Measurements from ENCODE around the gene HPSE2. TPM values are rescaled to one million over a fixed set of nuclear protein-coding genes. Genes with fewer than 3 reads are reported as not detected.

The HPSE2 gene
- total RNA-seq, 2 donors from 2014 or later: 1.0 to 1.8 TPM

DNA sequence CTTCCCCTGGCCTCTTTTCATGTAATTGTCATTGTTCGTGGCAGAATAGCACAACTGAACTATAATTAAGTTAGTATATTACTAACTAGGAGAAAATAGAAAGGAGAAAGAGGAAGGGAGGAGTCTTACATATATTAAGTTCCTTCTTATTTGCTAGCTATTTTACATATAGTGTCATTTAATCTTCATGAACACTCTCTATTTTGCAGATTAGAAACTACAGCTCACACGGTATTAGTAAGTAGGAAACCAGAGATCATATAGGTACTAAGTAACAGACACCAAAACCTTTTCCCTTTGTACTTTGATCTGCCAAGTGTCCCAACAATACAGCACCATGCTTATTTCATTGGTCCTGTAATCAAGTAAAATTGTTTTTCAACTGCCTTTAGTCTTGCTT, 586.5 kb downstream of the HPSE2 start:
- no peaks in the 10 kb centered on the region for H3K36me3 ChIP-seq
- no peaks in the 10 kb centered on the region for H3K9me3 ChIP-seq
- no peaks in the 10 kb centered on the region for H3K27me3 ChIP-seq
- H3K9ac ChIP-seq (ENCODE audit: low read depth in 2 of 2, low read length in 2 of 2): no peak overlapping the region
- no peak for DNase-seq
- intact Hi-C loops (cut with DNase I): no loop called here
- no peak overlapping the region for H3K4me3 ChIP-seq
- TF ChIP-seq, protein P1, sequence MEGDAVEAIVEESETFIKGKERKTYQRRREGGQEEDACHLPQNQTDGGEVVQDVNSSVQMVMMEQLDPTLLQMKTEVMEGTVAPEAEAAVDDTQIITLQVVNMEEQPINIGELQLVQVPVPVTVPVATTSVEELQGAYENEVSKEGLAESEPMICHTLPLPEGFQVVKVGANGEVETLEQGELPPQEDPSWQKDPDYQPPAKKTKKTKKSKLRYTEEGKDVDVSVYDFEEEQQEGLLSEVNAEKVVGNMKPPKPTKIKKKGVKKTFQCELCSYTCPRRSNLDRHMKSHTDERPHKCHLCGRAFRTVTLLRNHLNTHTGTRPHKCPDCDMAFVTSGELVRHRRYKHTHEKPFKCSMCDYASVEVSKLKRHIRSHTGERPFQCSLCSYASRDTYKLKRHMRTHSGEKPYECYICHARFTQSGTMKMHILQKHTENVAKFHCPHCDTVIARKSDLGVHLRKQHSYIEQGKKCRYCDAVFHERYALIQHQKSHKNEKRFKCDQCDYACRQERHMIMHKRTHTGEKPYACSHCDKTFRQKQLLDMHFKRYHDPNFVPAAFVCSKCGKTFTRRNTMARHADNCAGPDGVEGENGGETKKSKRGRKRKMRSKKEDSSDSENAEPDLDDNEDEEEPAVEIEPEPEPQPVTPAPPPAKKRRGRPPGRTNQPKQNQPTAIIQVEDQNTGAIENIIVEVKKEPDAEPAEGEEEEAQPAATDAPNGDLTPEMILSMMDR (IDR thresholded peaks at IDR 0.05): no peak
- H3K27ac ChIP-seq: no peak overlapping the region
- H3K4me1 ChIP-seq: no peaks in the 10 kb centered on the region

DNA sequence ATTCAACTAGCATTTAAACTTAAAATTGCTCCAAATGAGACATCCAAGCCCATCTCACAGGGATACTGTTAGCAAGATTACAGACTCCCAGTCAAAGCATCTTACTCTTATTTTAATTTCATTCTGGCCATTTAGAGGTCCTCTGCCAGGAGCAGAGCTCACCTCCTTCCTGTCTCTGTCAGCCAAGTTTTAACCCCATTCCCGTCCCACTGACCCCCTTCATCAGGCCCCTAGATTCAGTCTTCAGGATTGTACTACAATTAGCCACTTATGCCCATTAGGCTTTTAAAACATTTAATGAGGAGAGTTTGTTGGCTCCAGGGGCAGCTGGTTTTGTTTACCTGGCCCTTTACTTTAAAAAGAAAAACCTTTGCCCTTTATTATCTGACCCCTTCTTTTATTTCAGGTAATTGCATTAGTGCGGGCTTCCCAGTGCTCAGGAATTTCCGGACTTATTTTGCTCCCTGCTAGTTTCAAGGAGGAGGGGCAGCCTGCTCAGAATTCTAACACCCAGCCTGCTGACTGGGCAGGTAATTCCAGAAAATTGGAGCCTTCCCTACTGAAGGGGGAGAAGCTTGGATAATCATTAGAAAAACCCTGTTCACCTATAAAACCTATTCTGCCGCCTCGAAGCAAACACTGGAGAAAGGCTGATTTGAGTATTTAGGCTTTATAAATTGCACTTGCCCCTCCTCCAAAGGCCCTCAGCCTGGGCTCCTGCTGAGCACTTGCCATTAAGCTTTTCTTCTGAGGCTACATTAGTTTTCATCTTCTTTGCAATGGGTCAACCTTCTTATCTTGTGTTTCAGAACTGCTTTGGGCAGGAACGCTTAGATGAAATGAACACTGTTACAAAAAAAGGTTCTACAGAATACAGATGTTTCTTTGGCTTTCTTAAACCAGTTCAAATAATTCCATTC, 588.4 kb downstream of the HPSE2 start:
- Histone ChIP-seq H3K27me3 (no peaks in the 10 kb centered on the region), H3K4me1 (no peaks in the 10 kb centered on the region), H3K27ac (no peak overlapping the region), H3K9ac (ENCODE audit: low read depth in 2 of 2, low read length in 2 of 2) (no peak overlapping the region), H3K4me3 (no peak overlapping the region), H3K36me3 (no peaks in the 10 kb centered on the region), H3K9me3 (no peaks in the 10 kb centered on the region)
- DNase-seq: no peak
- intact Hi-C loops (cut with DNase I): no loop called here
- TF ChIP-seq, protein P1 (IDR thresholded peaks at IDR 0.05): no peak

DNA sequence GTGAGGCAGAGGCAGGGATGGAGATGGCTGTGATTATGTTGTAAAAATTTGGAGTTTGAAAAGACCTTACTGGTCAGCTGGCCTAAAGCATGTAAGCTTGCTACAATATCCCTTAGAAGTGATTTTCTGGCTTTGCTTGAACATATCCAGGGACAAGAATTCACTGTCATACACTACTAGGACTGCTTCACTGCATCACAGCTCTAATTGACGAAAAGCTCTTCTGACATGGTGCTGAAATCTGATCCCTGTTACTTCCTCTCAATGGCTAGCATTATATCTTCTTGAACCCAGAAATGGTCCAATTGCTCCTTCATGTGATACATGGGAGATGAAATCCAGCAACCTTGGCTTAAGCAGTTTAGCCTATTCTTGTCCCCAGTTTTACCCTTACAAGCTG, 591.2 kb downstream of the HPSE2 start:
- Histone ChIP-seq H3K27ac (no peak overlapping the region), H3K4me3 (no peak overlapping the region), H3K9ac (ENCODE audit: low read depth in 2 of 2, low read length in 2 of 2) (no peak overlapping the region), H3K27me3 (no peaks in the 10 kb centered on the region), H3K36me3 (no peaks in the 10 kb centered on the region), H3K4me1 (no peaks in the 10 kb centered on the region), H3K9me3 (no peaks in the 10 kb centered on the region)
- TF ChIP-seq, protein P1 (IDR thresholded peaks at IDR 0.05): no peak
- intact Hi-C loops (cut with DNase I): no loop called here
- no peak for DNase-seq

DNA sequence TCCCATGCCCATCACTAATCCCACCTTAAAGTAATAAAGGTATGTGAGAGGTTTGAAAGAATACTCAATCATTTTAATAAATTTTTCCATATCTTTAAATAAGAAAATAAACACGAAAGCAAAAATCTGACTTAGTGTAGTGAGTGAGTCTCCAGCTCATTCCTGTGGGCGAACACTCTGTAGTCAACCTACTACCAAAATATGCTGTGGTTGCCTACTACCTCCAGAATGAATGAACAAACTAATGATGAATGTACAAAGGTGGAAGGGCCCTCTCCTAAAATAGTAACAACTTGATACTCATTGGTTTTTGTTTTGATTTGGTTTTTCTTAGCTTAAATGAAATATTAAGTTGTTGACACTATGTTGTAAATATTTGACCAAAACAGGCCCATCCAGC, 593.4 kb downstream of the HPSE2 start:
- intact Hi-C loops (cut with DNase I): no loop called here
- TF ChIP-seq, protein P1 (IDR thresholded peaks at IDR 0.05): no peak
- H3K27ac ChIP-seq: no peak overlapping the region

DNA sequence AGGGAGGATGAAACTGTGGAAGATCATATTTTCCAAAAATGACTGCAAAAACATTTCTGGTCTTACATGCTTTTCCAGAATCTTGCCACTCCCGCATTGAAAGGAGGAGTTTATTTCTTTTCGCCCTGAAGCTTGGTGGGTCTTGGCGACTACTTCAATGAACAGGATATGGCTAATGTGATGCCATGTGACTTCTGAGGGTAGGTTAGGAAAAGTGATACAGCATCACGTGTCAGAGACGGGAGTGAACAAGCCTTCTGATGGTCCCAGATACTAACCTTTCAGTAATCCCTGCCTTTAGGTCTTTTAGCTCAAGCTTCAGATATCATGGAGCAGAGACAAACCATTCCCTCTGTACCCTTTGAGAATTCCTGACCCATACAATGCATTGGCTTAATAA, 596.7 kb downstream of the HPSE2 start:
- Histone ChIP-seq H3K4me1 (no peaks in the 10 kb centered on the region), H3K27me3 (no peaks in the 10 kb centered on the region), H3K36me3 (no peaks in the 10 kb centered on the region), H3K4me3 (no peak overlapping the region), H3K9ac (ENCODE audit: low read depth in 2 of 2, low read length in 2 of 2) (no peak overlapping the region), H3K27ac (no peak overlapping the region), H3K9me3 (no peaks in the 10 kb centered on the region)
- TF ChIP-seq, protein P1 (IDR thresholded peaks at IDR 0.05): no peak
- no peak for DNase-seq
- intact Hi-C loops (cut with DNase I): no loop called here

More for the DNA sequence above, 593.4 kb downstream of the HPSE2 start:
- no peak overlapping the region for H3K4me3 ChIP-seq
- no peaks in the 10 kb centered on the region for H3K36me3 ChIP-seq
- no peaks in the 10 kb centered on the region for H3K4me1 ChIP-seq
- no peak for DNase-seq
- no peak overlapping the region for H3K9ac ChIP-seq (ENCODE audit: low read depth in 2 of 2, low read length in 2 of 2)
- H3K27me3 ChIP-seq: no peaks in the 10 kb centered on the region
- no peaks in the 10 kb centered on the region for H3K9me3 ChIP-seq

Data from colonic mucosa (tissue), 4 donors.